Neural progenitor cell (in vitro differentiated cells): ENCODE results near the gene TRMT2B.

Source experiments
- EZH2 ChIP-seq: fragments of 200-600 bp; sonication (generic); IDR thresholded peaks from 2 replicates; pipeline ENCODE4 v1.6.1; 2017; ENCODE audit warnings: antibody characterized with exemption, mild to moderate bottlenecking, moderate library complexity
- EZH2phosphoT487 ChIP-seq: fragments of 200-600 bp; sonication (generic); IDR thresholded peaks from 2 replicates; pipeline ENCODE4 v1.6.1; 2017; ENCODE audit warnings: antibody characterized with exemption
- TF ChIP-seq, protein P1 (sequence below): fragments of 200-600 bp; sonication (generic); IDR thresholded peaks from 2 replicates; pipeline ENCODE4 v1.5.1; 2017; ENCODE audit warnings: antibody characterized with exemption, mild to moderate bottlenecking

DNA sequence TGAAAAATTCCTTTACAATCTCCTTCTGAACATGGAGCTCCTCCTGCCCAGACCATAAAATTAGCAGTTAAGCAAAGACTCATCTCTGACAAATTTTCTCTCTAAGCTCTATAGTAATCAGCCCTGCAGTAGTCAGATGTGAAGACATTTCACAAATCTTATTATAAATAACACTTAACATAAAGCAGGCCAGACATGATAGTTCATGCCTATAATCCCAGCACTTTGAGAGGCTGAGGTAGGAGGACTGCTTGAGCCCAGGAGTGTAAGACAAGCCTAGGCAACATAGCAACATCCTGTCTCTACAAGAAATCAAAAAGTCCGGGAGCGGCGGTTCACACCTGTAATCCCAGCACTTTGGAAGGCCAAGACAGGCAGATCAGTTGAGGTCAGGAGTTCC is 29.9 kb downstream of the TRMT2B start:
- TF ChIP-seq, protein P1, sequence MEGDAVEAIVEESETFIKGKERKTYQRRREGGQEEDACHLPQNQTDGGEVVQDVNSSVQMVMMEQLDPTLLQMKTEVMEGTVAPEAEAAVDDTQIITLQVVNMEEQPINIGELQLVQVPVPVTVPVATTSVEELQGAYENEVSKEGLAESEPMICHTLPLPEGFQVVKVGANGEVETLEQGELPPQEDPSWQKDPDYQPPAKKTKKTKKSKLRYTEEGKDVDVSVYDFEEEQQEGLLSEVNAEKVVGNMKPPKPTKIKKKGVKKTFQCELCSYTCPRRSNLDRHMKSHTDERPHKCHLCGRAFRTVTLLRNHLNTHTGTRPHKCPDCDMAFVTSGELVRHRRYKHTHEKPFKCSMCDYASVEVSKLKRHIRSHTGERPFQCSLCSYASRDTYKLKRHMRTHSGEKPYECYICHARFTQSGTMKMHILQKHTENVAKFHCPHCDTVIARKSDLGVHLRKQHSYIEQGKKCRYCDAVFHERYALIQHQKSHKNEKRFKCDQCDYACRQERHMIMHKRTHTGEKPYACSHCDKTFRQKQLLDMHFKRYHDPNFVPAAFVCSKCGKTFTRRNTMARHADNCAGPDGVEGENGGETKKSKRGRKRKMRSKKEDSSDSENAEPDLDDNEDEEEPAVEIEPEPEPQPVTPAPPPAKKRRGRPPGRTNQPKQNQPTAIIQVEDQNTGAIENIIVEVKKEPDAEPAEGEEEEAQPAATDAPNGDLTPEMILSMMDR: no peak
- TF ChIP-seq EZH2: no peak
- TF ChIP-seq EZH2phosphoT487: no peak
